RCC 7860 (cell line): Measurements from ENCODE around the gene PCARE.
A peak's percentile ranks its signal among the peaks of the same experiment; 100 is the strongest.

ENCODE experiments used
- DNase-seq: peaks from one replicate; pipeline ENCODE4 v3.0.0-alpha.2; 2015; ENCODE audit warnings: low spot score
- FAIRE-seq: peaks from 2 replicates; lab custom pipeline; 2012; peaks lifted over from hg19 to GRCh38; lab: Jason Lieb, UNC

The PCARE gene

DNA sequence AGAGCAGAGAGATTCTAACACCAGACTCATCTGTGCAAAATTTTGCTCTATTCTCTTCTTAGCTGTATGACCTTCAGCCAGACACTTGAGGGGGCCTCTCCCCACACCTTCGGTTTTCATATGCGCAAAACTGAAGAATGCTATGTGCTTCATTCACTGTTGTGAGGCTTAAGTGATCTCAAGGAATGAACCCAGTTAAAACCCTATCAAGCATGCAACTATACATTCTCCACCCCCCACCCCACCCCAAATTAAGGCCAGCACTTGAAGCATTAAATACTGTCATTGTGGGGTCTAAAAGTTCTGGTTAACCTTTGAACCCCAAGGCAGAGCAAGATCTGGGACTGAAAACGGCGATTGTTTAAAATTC lies 10.0 kb downstream of the PCARE start:
- no peak for DNase-seq
- no peak for FAIRE-seq

- no peak for FAIRE-seq
- no peak for DNase-seq
Observed at GRCh38 chr2:29063646-29064345, 10.5 kb downstream of the PCARE start.

DNA sequence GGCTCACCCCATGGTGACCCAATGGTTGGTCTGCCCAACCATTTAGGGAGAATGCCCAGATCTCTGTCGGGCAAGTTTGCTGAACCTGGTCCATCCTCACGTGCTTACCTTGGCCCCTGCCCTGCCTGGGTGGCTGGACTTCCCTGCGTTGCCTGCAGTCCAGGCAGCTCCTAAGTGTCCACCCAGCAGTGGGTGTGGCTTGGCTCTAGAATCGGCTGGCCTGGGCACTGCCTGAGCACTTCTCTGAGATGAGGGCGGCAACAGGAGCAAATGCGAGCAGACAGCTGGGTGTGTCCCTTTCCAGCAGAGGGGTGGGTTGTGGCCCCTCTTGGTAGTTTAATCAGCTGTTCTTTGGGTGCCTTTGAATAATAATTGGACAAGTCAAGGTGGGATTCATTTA lies 11.3 kb downstream of the PCARE start:
- DNase-seq (no peak), FAIRE-seq (no peak)

DNA sequence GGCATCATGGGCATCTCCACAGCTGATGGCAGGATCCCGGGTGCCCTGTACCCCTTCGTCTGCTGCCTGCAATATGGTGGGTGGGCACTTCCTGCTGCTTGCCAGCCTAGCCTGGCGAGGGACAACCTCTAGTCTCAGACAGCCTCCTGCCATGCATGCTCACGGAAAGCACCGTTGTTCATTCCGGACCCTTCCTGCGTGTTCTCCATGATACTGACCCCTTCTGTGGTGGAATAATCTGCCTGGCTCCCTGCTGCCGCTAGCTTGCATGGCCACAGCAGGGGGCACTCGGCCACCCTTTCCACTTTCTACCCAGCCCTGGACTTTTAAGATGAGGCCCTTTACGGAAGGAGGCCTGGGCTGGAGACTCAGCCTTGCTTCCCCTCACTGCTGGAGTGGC lies 12.0 kb downstream of the PCARE start:
- no peak for DNase-seq
- no peak for FAIRE-seq

- FAIRE-seq (no peak), DNase-seq (no peak)
Observed at GRCh38 chr2:29061616-29062015, 12.7 kb downstream of the PCARE start.

GRCh38 chr2:29061176-29061575 lies 13.1 kb downstream of the PCARE start:
- FAIRE-seq (no peak), DNase-seq (no peak)

- FAIRE-seq = no peak
- no peak for DNase-seq
Observed at GRCh38 chr2:29060441-29060840, 13.9 kb downstream of the PCARE start.

GRCh38 chr2:29059624-29060023 lies 14.7 kb downstream of the PCARE start:
- FAIRE-seq = no peak

DNA sequence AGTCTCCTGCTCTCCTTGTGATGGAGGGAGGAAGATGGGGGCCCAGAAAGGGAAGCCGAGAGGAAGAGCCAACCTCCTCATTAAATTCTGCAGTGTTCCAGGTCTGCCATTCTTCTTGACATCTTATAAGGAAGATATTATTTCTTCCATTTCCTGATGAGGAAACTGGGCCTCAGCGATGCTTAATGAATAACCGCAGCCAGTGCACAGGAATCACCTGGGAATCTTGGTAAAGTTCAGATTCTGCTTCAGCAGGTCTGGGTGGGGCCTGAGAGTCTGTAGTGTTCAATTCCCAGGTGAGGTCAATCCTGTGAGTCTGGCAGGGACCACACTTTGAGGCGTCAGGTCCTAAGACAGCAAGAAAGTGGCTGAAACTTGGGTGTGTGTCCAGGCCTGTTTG lies 17.3 kb downstream of the PCARE start:
- DNase-seq (no peak), FAIRE-seq (no peak)

More at GRCh38 chr2:29059624-29060023, 14.7 kb downstream of the PCARE start:
- DNase-seq = no peak

DNA sequence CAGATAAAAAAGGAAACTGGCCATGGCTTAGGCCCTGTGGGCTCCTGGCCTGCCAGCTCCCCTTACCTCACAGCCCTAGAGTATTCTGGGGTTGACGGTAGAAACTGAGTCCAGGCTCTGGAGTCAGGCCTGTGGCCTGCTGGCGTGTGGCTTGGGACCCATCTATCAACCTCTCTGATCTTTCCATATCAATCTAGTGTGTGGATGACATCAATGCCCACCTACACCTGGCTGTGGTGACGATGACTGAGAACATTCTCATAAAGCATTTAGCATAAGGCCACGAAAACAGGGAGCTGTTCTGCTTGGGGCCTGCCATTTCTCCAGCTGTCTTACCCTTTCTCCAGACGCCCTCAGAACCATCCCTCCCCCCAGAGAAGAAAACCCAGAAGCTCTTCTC lies 17.9 kb downstream of the PCARE start:
- FAIRE-seq = no peak
- DNase-seq = no peak

- no peak for FAIRE-seq
Observed at GRCh38 chr2:29055601-29056000, 18.7 kb downstream of the PCARE start.

DNA sequence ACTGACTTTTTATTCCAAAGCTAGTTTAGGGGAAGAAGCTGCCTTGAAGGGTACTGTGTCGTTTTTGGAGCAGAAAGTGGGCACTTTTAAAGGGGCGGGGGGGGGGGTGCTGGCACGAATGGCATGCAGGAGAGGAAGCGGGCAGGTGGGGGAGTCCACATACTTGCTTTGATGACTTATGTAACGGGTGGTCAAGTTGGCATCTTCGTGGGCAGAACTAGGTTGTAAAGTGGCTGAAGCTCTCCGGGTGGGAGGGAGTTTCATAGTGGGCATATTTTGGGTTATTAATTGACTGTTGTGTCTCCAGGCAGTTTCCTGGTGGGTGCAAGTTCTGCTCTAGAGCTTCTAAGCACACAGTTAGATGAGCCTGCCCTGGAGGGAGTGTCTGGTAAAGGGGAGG lies 19.9 kb downstream of the PCARE start:
- FAIRE-seq = no peak
- DNase-seq = peak; percentile 31

More at GRCh38 chr2:29055601-29056000, 18.7 kb downstream of the PCARE start:
- no peak for DNase-seq

DNA sequence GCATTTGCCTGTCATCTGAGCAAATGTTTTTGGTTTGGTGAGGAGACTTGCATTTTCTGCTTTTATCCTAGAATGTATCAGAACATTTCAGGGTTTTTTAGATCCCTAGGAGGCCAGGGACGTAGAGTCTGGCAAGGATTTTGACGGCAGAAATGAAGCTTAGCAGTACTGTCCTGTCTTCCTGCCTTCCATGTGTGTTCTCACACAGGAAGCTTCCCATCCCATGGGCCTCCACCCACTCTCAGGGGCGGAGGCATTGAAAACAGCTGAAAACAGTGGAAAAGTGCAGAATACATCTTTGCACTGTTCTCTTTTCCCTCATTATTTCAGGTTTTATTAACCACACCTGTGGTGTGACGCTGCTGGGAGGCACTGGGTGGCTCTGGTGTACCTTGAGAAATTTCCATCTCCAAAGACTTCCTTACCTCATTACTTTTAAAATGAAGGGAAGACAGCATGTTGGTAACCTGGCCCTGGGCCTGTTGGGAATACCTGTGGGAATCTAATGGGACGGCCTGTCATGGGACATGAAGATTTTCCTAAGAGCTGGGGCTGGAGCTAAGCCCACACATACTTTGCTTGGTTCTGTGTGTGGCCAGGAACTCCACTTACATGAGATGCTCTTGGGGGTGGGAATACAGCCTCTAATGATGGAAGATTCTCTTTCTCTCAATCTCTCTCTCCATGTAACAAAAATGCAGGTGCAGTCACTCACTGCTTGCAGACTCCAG lies 20.5 kb downstream of the PCARE start:
- DNase-seq (no peak), FAIRE-seq (no peak)

DNA sequence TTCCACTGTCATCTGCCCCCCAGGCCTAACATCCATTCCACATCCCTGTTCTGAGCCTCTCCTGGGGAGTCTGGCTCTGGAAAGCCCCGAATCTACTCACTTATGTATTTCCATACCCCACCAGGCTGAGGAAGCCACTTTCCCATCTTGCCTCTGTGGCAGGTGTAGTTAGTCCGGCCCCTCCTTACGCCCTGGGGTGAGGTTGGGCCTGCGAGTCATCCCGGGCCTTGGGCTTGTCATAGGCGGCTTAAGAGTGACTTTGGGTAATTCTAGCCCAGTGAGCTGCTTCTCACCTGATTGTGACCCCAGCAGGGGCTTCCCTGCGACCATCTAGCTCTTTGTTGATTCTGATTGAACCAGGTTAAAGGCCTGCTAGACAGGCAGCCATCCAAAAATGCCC lies 21.1 kb downstream of the PCARE start:
- FAIRE-seq (no peak), DNase-seq (no peak)

DNA sequence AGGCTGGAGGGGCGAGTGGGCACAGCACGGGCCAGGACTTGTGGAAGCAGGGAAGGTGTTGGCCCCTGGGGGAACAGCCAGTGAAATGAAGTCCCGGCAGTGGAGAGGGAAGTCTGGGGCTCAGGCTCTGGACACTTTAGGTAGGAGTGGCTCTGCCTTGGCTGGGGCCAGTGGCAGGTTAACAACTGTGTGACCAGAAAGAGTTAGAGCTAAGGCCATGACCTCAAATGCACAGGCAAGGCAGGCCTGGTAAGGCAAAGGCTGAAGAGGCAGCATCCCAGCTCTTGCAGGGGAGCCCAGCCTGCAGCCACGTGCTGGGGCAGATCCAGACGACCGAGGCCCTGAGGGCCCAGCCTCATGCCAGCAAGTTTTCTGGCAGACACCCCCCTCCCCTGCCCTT lies 21.5 kb downstream of the PCARE start:
- DNase-seq (no peak), FAIRE-seq (no peak)

GRCh38 chr2:29051730-29052129 lies 22.6 kb downstream of the PCARE start:
- DNase-seq (no peak), FAIRE-seq (no peak)

- DNase-seq (no peak), FAIRE-seq (no peak)
Observed at GRCh38 chr2:29050591-29050990, 23.7 kb downstream of the PCARE start.

DNA sequence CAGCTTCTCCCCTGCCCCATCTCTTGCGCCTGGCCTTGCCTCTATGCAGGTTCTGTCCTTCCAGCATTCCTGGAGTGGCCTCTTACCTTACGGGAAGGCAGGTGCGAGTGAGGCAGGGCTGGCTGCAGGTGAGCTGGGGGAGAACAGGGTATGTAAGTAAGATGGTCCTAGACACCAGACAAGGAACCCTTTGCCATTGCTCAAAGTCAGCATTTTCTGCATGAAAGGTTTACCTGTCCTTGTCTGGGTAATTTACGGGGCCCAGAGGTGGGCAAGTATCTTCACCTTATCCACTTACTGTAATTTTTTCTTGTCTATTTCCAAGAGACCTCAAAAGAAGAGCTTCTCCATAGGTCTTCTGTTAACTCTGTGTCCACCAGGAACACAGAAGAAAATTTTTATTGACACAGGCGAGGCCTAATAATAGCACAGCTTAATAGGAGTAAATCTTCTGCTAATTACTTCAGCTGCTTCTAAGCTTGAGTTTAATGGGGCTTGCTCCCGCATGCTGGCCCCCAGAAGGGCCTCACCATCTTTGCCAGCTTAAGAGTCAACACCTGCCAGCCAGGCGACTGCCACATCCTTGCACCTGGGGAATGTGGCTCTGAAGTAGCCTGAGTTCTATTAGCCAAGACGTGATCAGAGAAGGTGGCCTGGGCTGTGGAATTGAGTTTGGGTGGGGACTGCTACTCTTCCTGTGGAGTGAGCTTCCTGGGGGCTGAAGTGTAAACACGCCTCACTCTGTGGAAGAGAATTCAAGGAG lies 27.1 kb downstream of the PCARE start:
- DNase-seq = no peak
- no peak for FAIRE-seq

DNA sequence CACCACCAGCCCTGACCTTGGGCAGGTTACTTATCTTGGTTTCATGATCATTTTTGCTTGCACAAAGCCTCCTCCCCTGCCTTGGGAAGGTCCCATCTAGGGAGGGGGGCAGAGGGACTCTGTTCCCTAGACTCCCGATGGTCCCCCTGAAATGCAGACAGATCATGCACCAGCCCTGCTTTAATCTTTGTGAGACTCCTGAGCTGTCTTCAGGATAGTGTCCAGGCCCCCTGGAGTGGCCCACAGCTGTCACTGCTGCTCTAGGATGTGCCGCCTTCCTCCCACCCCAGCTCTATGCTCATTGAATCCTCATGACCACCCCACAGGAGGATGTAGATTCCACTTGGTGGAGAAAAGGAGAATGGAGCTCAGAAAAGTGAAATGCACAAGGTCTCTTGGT lies 28.0 kb downstream of the PCARE start:
- FAIRE-seq (no peak), DNase-seq (no peak)

DNA sequence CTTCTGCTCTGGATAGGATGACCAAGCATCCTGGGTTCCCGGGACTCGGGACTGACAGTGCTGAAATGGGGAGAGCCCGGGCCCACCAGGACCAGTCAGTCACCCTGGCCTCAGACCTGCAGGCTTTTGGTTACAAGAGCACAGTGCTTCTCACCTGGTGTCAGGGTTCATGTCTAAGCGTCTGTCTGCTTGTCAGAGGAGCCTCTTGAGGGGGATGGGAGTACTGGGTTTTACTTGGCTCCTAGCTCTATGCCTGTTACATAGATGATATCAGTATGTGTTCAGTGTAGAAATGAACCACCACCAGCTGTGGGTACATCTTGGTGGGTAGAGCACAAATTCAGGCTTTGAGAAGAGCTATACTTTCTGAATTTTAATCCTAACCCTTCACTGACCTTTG lies 29.9 kb downstream of the PCARE start:
- no peak for FAIRE-seq
- no peak for DNase-seq

DNA sequence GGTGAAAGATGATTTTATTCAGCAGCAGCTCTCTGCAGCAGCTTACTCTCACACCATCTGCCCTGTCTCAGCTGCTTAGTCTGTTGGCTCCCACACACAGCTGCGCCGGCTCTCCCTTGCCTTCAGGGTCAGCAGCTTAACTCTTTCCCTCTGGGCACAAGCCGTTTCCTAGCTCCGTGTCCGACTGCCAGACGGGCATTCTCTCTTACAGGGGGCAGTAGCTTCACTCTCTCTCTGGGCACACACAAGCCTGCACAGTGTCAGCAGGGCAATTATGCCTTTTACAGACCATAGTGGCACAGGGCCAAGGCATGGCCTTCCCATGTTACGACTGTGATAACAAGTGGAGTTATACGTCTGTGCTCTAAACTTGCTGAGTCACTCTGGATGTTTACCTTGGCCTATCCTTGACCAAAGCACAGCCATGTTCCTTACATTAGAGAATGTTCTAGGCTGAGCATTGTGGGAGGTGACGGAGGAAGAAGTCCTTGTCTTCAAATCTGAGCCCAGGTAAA lies 31.7 kb downstream of the PCARE start:
- DNase-seq = no peak
- FAIRE-seq = no peak
